OCI-LY1 (cell line): Measurements from ENCODE around the gene LRRK2.

Experiments
- H2AFZ ChIP-seq: fragments of 200-600 bp; sonication (generic), shearing (Covaris generic); 2 replicates; pipeline ENCODE4 v1.6.0; 2014; ENCODE audit warnings: antibody characterized with exemption, mild to moderate bottlenecking, low read length
- H3F3A ChIP-seq: fragments of 200-600 bp; sonication (generic), shearing (Covaris generic); 2 replicates; pipeline ENCODE4 v1.6.0; 2014; ENCODE audit warnings: mild to moderate bottlenecking, antibody characterized with exemption, low read length, moderate library complexity; ENCODE audit not compliant: insufficient read depth
- H3K27ac ChIP-seq: fragments of 200-600 bp; sonication (generic); 2 replicates; pipeline ENCODE4 v1.5.1; 2014; ENCODE audit warnings: low read length, mixed run types, mild to moderate bottlenecking, low read depth; ENCODE audit not compliant: poor library complexity, severe bottlenecking
- H3K27me3 ChIP-seq: fragments of 200-600 bp; sonication (generic); 2 replicates; pipeline ENCODE4 v1.6.0; 2014; ENCODE audit warnings: antibody characterized with exemption, mild to moderate bottlenecking, low read length, moderate library complexity; ENCODE audit not compliant: insufficient read depth
- H3K36me3 ChIP-seq: fragments of 200-600 bp; sonication (generic); 2 replicates; pipeline ENCODE4 v1.6.1; 2014; ENCODE audit warnings: mild to moderate bottlenecking, antibody characterized with exemption, low read length, moderate library complexity, mixed read lengths; ENCODE audit not compliant: insufficient read depth
- H3K4me1 ChIP-seq: fragments of 200-600 bp; sonication (generic); 2 replicates; pipeline ENCODE4 v1.5.1; 2014; ENCODE audit warnings: mild to moderate bottlenecking, low read length, moderate library complexity; ENCODE audit not compliant: insufficient read depth, severe bottlenecking
- H3K4me2 ChIP-seq: fragments of 200-600 bp; sonication (generic), shearing (Covaris generic); 2 replicates; pipeline ENCODE4 v1.6.1; 2014; ENCODE audit warnings: low read length
- H3K4me3 ChIP-seq: fragments of 200-600 bp; sonication (generic); 2 replicates; pipeline ENCODE4 v1.5.1; 2014; ENCODE audit warnings: low read length, low read depth, mild to moderate bottlenecking, mixed read lengths; ENCODE audit not compliant: poor library complexity, severe bottlenecking
- H3K79me2 ChIP-seq: fragments of 200-600 bp; shearing (Covaris generic); 2 replicates; pipeline ENCODE4 v1.6.1; 2016; ENCODE audit warnings: mixed run types, low read length, mixed read lengths; ENCODE audit not compliant: insufficient read depth
- H3K9ac ChIP-seq: fragments of 200-600 bp; sonication (generic), shearing (Covaris generic); 2 replicates; pipeline ENCODE4 v1.6.1; 2014; ENCODE audit warnings: mild to moderate bottlenecking, low read length, mixed read lengths
- H3K9me2 ChIP-seq: fragments of 200-600 bp; sonication (generic), shearing (Covaris generic); 2 replicates; pipeline ENCODE4 v1.6.1; 2014; ENCODE audit warnings: low read depth, mild to moderate bottlenecking, low read length, mixed read lengths
- H3K9me3 ChIP-seq: fragments of 200-600 bp; shearing (Covaris generic); 2 replicates; pipeline ENCODE4 v1.6.1; 2014; ENCODE audit warnings: low read length, mixed read lengths
- H4K20me1 ChIP-seq: fragments of 200-600 bp; sonication (generic), shearing (Covaris generic); 2 replicates; pipeline ENCODE4 v1.6.0; 2016; ENCODE audit warnings: mild to moderate bottlenecking, low read length; ENCODE audit not compliant: insufficient read depth
- EZH2 ChIP-seq: fragments of 200-600 bp; sonication (generic), shearing (Covaris generic); IDR thresholded peaks from 2 replicates; pipeline ENCODE4 v1.8.0; 2017; ENCODE audit warnings: borderline replicate concordance, mixed run types, mild to moderate bottlenecking, antibody characterized with exemption, low read length, moderate library complexity, mixed read lengths
- TF ChIP-seq, protein P1 (sequence below): fragments of 200-600 bp; sonication (generic), shearing (Covaris generic); IDR thresholded peaks from 2 replicates; pipeline ENCODE4 v1.5.1; 2017; ENCODE audit warnings: mild to moderate bottlenecking, antibody characterized with exemption, low read length, moderate library complexity, mixed read lengths

Gene LRRK2

DNA sequence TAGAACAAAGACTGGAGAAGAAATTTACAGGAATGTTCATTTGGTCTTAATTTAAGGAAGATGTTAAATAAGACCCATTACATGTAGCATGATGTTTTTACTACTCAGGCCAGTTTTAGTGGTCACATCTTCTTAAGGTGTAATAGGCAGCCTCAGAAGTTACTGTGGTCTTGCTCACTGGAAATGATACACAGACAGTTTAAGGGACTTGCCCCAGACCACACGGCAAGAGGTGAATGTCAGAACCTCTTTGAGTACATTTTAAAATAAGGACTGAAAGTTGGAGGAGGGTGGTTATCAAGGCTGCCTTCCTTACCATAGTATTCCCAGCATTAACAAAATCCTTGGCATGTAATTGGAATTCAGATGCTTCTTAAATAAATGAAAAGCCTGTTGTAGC, 37.9 kb downstream of the LRRK2 start:
- H3K79me2 ChIP-seq = no peaks in the 10 kb centered on the region
- no peaks in the 10 kb centered on the region for H4K20me1 ChIP-seq
- H3K9me2 ChIP-seq = no peaks in the 10 kb centered on the region
- H3K9ac ChIP-seq = peak overlapping the region; percentile 38
- H3K4me3 ChIP-seq = no peak overlapping the region
- TF ChIP-seq EZH2 = no peak
- TF ChIP-seq, protein P1, sequence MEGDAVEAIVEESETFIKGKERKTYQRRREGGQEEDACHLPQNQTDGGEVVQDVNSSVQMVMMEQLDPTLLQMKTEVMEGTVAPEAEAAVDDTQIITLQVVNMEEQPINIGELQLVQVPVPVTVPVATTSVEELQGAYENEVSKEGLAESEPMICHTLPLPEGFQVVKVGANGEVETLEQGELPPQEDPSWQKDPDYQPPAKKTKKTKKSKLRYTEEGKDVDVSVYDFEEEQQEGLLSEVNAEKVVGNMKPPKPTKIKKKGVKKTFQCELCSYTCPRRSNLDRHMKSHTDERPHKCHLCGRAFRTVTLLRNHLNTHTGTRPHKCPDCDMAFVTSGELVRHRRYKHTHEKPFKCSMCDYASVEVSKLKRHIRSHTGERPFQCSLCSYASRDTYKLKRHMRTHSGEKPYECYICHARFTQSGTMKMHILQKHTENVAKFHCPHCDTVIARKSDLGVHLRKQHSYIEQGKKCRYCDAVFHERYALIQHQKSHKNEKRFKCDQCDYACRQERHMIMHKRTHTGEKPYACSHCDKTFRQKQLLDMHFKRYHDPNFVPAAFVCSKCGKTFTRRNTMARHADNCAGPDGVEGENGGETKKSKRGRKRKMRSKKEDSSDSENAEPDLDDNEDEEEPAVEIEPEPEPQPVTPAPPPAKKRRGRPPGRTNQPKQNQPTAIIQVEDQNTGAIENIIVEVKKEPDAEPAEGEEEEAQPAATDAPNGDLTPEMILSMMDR = no peak
- peaks cover 32% of the 10 kb centered on the region for H3K4me1 ChIP-seq
- peak overlapping the region; percentile 82 for H3K27ac ChIP-seq
- H3K27me3 ChIP-seq = no peaks in the 10 kb centered on the region
- H3F3A ChIP-seq = no peaks in the 10 kb centered on the region
- H3K4me2 ChIP-seq = peak overlapping the region; percentile 22; the same call in 1 of the 2 replicates
- H3K9me3 ChIP-seq = no peaks in the 10 kb centered on the region
- 0 out of 2 replicates have a peak, but pooled peaks cover 7% of the 10 kb centered on the region for H3K36me3 ChIP-seq
- no peak overlapping the region for H2AFZ ChIP-seq

DNA sequence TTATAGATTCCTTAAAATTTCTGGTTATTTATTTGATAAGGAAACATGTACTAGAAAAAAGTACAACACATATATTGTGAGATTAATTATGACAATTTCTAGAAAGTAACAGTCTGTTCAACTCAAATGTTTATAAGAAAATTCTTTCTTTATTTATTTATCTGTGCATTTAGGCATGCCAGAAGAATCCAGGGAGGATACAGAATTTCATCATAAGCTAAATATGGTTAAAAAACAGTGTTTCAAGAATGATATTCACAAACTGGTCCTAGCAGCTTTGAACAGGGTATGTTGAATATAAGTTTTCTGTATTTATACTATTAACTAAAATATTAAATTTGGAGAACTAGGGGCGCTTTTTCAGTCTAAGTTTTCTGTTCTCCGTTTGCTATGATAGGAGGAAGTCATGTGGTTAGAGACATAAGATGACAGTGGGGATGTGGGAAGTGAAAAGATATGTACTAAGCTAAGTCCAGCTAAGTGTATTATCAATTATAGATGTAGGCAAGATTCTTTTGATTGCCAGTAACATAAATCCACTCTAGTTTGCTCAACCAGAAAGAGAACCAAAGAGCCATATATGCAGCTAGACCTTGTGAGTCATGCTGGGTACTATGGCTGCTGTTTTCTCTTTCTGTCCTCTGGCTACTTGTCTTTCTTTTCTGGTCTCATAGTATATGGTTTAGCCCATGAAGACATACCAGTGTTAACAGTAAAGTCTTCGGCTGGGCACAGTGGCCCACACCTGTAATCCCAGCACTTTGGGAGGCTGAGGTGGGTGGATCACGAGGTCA, 39.0 kb downstream of the LRRK2 start:
- H3K9me2 ChIP-seq = no peaks in the 10 kb centered on the region
- H3K79me2 ChIP-seq = no peaks in the 10 kb centered on the region
- H3K4me1 ChIP-seq = peaks cover 32% of the 10 kb centered on the region
- H3K27ac ChIP-seq = peak overlapping the region; percentile 82
- no peaks in the 10 kb centered on the region for H3K27me3 ChIP-seq
- TF ChIP-seq, protein P1 = no peak
- TF ChIP-seq EZH2 = no peak
- H3K36me3 ChIP-seq = 0 out of 2 replicates have a peak, but pooled peaks cover 7% of the 10 kb centered on the region
- H3K4me2 ChIP-seq = no peak overlapping the region
- H3K9ac ChIP-seq = no peak overlapping the region
- H3K4me3 ChIP-seq = no peak overlapping the region
- no peaks in the 10 kb centered on the region for H3K9me3 ChIP-seq
- H4K20me1 ChIP-seq = no peaks in the 10 kb centered on the region
- H3F3A ChIP-seq = no peaks in the 10 kb centered on the region
- peak overlapping the region; percentile 28; the same call in 1 of the 2 replicates for H2AFZ ChIP-seq

DNA sequence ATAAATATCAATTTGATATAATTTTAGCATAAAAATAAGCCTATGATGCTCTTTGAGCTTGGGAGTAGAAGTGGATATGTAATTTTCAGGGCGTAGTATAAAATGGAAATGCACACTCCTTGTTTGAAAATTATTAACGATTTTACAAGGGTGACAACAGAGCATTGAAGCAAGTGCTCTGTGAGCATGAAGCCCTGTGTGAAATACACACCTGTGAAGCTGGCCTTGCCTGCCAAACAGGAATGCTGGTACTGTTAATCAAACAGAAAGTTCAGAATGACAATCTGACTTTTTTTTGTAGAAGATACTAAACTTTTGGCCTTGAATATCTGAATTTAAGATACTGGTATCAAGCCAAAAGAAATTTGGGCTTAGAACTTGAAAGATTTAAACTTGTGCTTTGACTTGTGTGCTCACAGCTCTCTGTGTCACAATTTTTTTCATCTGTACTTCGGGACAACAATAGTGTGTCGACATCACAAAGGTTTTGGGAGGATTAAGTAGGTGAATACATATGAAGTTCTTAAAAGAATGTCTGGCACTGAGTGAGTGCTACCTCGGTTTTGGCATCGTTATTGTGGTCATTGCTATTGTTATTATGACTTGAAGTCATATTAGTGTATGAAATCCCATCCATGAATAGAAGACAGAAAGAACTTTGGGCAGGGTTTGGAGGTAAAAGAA, 47.3 kb downstream of the LRRK2 start:
- H3K9me2 ChIP-seq = no peaks in the 10 kb centered on the region
- H3K27me3 ChIP-seq = no peaks in the 10 kb centered on the region
- no peaks in the 10 kb centered on the region; the same call in 1 of the 2 replicates for H3F3A ChIP-seq
- no peak overlapping the region for H3K4me3 ChIP-seq
- H3K79me2 ChIP-seq = no peaks in the 10 kb centered on the region
- H3K36me3 ChIP-seq = no peaks in the 10 kb centered on the region
- no peak overlapping the region for H2AFZ ChIP-seq
- H3K4me1 ChIP-seq = no peaks in the 10 kb centered on the region
- H3K4me2 ChIP-seq = no peak overlapping the region
- H4K20me1 ChIP-seq = no peaks in the 10 kb centered on the region
- H3K9ac ChIP-seq = no peak overlapping the region
- no peak overlapping the region for H3K27ac ChIP-seq
- no peaks in the 10 kb centered on the region for H3K9me3 ChIP-seq
- TF ChIP-seq, protein P1 = no peak
- TF ChIP-seq EZH2 = no peak
